Kasumi-1 (cell line): ENCODE measurements around the gene KDF1.

Experiments
- DNase-seq, 2 experiments: peaks; one replicate each; lab custom pipeline; 2025; lab: John Stamatoyannopoulos, UW

KDF1 gene

DNA sequence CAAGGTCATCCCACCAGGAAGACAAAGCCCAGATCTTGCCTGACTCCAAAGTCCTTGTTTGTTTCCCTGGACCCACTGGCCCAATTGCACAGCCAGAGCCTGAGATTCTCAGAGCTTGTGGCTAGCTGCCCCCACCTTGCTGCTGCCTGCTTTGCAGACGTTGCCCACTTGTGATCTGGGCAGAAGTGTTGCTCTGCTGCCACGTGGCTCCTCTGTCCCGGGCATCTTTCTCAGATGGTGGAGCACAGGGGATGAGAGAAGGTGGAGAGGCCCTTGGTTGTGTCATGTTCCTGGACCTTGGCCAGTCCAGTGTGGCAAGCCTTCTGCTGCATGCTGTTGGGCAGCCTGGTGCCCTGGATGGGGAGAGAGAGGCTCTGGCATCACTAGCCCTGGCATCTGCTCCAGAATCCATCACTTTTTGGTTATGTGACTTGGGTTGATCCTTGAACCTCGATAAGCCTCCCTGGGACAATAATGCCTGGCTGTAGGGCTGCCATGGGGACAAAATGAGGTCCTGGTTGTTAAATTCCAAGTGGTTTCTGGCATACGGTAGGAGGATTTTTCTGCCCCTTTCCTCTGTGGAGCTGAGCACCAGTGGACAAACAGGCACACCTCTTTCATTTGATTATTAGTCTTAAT lies 44.9 kb downstream of the KDF1 start:
- DNase-seq = no peak

DNA sequence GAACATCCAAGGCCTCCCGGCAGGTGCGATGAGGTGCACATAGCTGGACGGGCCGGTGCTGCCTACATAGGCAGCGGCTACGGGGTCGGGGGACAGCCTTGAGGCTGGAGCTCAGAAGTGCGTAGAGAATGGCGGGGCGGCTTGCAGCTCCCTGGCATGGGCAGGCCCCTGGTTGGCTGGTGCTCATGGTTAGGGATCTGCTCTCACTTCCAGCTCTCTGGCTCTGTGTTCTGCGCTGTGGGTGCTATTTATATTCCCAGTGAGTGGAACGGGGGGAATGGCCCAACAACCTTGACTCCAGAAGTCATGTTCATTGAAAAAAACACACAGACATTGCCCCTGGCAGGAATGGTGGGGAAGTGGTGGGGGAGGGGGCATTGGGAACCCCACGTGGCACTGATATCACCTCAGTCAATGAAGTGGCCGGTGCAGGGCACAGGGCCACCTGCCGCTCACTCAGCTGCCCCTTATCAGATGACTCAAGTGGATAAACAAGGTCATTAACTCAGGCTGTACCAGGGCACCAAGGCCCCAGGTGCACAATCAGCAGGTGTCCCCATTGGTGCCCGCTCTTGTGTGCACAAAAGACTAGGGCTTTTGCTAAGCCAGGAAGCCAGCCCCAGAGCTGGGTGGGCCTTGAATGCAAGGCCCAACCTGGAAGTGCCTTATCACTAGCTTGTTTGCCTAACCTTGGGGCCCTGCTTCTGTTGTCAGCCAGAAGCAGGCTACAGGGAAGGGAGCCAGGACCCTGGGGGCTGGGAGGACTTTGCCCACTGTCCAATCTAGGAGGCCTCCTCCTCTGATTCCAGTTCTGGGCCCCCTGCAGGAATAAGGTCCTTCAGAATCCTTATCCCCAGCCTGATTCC lies 46.3 kb downstream of the KDF1 start, which contains the start of gene NR0B2:
Gene NR0B2, minus strand, starts transcription at position 222 of the 866 bp plus-strand sequence. Its CDS starts 35 bp downstream, at position 187.
- DNase-seq = no peak

DNA sequence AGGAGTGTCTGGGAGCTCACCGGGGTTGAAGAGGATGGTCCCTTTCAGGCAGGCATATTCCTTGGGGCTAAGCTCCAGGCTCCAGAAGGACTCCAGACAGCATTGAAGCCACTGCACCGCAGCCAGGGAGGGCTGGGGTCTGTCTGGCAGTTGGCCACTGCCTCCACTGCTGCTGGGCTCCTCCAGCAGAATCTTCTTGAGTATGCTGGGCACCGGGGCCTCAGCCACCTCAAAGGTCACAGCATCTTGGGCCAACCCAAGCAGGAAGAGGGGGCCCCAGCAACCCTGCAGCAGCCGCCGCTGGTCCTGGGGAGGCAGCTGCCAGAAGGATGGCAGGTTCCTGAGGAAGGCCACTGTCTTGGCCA lies 46.9 kb downstream of the KDF1 start:
- DNase-seq = no peak

DNA sequence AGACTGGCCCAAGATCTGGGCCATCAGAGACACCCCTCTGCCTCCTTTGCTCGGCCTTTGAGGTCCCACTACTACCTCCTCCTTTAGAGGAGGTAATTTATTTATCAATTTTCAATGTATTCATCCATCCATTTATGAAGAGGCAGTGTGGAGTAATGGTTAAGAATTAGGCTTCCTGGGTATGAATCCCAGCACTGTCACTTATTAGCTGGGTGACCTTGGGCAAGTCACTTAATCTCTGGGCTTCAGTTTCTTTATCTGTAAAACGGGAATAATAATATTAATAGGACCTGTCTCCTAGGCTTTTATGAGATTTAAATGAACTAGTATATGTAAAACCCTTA lies 48.1 kb downstream of the KDF1 start:
- no peak for DNase-seq

GRCh38 chr1:26911399-26912146 lies 48.7 kb downstream of the KDF1 start:
- no peak for DNase-seq

GRCh38 chr1:26910343-26911160 lies 49.7 kb downstream of the KDF1 start:
- DNase-seq = no peak

DNA sequence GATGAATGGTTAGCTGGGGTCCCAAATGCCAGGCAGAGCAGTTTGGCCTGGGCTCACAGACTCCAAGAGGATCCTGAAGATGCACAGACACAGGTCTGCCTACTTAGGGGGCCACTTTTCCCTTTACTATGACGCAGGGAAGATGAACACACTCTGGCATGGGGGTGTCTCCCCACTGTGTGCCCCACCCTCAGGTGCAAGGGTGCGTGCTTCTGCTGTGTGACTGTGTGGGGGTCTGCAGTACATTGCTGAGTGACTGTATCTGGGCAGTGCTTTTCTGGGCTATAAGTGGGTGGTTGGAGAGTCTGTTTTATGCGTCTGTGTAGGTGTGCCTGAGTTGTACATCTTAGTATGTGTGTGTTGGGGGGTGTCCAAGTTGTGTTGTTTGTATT lies 50.3 kb downstream of the KDF1 start:
- DNase-seq = no peak

- no peak for DNase-seq
These were observed 53.0 kb downstream of the KDF1 start for GRCh38 chr1:26907071-26907917.

DNA sequence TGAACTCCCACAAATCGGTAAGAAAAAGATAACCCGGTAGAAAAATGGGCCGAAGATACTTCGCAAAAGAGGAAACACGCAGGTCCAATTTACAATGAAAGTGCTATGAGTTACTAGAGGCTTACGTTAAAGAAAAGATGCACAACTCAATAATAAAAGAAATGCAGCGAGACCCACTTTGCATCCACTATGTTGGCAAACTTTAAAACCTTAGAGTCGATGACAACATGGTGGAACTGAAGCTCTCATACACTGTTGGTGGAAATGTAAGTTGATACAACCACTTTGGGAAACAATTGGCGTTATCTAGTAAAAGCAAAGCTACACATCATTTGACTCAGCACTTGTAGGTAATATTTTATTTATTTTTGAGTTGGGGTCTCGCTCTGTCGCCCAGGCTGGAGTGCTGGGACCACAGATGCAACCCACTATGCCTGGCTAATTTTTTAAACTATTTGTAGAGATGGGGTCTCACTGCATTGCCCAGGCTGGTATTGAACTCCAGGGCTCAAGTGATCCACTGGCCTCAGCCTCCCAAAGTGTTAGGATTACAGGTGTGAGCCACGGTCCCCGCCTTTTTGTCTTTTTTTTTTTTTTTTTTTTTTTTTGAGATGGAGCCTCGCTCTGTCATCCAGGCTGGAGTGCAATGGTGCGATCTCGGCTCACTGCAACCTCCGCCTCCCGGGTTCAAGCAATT lies 59.3 kb downstream of the KDF1 start:
- no peak for DNase-seq

- peak; percentile 79 to 90 for DNase-seq
These were observed 60.1 kb downstream of the KDF1 start, which contains the start of gene GPATCH3 for GRCh38 chr1:26900001-26900814. TSS of gene GPATCH3 (minus strand) at chr1:26900467. CDS start at chr1:26900442, 25 bp downstream.
